Activated CD4-positive, alpha-beta T cell treated with anti-CD3 and anti-CD28 coated beads, Interleukin-2, amount 50 U/mL, for 1 hour (primary cell): Measurements from ENCODE around the gene NPIPB2.
"Not testable (repeated sequence)": the region's sequence is repeated elsewhere in the genome, so short reads cannot be mapped to it uniquely, and the experiment has no call there.

Experiments used
- DNase-seq: peaks from one replicate; pipeline ENCODE4 v3.0.0-alpha.2; 2020

Gene NPIPB2

DNA sequence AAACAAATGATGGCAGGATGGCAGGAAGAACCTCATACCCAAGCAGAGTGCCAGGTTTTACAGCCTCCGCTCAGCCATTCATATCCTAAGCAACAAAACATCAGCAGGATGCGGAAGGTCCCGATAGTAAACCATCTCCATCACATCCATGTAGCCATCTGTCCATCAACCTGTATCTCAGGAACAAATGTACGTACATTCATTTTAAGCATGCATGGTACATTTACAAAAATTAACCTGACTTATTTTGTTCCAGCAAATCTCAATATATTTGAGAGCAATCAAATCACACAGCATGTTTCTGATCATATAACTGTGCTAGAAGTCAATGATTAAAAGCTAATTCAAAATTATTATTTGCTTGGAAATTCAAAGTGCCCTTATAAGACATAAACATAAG is at the start of gene NPIPB2:
TSS of gene NPIPB2 (minus strand) at position 101 of the 400 bp plus-strand sequence. CDS start at position 101, 0 bp downstream.
- not testable (repeated sequence) for DNase-seq

DNA sequence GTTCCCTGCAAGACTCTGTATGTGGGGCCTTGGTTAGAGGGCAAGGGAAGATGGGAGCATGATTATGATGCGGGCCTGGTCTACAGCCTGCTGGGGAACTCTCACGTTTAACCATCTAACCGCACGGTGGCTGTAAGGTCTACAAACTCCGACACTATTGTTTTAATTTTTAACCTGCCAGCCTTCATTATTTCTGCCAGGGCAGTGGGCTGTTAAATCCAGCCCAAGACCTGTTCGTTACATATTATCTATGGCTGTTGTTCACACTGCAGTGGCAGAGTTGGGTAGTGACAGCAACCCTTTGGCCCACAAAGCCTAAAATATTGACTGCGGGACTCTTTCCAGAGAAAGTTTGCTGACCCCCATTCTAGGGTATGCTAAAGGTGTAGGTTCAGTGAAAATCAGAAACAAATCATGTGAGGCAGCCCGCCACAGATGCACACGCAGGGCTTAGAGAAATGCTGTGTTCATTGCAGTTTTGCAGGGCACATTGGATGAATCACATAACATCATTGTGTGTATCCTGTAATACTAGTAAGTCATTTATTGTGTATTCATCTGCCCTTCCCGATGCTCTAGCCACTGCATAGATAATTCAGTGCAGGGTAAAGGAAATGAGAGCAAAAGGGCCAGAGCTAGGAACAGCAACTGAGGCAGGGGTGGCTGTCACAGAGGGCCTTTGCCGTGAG is 49.0 kb upstream of the NPIPB2 start:
- no peak for DNase-seq

DNA sequence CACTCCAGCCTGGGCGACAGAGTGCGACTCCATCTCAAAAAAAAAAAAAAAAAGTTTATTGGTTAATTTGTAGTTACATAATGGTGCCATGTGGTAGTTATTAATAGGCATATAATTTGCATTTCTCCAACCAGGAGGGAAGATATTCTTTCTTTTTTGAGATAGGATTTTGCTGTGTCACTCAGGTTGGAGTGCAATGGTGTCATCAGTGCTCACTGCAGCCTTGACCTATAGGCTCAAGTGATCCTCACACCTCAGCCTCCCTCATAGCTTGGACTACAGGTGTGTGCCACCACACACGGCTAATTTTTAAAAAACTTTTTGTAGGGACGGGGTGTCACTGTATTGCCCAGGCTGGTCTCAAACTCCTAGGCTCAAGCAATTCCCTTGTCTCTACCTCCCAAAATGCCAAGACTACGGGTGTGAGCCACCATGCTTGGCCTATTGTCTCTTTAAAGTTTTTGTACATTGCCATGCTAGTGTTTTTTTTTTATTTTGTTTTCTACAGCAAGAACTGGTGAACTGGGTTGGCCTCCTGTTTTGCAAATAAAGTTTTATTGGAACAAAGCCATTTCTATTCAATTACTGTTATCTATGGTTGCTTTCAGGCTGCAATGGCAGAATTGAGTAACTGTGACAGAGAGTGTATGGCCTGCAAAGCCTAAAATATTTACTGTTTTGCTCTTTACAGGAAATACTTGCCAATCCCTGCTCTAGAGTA is 46.6 kb upstream of the NPIPB2 start:
- DNase-seq, result no peak

DNA sequence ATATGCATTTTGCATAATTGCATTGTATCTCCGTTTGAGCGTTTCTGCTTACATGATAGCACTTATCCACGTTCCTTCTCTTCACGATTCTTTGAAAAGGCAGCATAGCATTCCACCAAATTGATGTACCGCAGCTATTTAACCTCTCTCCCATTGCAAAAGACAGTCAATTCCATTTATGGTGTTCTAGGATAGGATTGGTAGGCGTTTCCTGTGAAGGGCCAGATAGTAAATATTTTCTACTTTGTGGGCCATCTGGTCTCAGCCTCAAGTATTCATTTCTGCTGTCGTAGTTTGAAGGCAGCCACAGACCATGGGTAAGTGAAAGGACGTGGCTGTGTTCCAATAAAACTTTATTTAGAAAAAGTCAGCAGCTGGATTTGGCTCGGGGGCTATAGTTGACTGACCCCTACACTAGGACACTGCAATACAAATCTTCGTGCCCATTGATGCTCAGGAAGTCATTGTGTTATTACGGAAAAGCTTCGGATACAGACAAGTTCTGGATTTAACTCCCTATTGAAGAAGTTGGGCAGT is 44.7 kb upstream of the NPIPB2 start:
- DNase-seq, result no peak

DNA sequence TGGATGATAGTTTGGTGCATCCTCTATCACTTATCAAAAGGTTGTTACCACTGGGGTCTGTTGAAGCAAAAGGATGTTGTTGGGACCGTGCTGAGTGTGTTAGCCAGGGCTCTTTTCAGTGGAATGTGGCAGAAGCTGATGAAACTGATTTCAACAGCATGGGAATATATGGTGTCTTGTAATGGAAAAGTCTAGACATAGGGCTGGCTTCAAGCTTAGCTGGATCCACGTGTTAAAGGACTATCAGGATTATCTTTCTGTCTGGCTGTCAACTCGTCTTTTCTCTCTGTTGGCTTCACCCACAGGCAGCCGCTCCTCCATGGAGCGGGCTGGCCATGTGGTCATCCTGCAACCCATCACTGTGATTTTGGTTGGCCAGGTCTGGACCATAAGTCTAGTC is 43.4 kb upstream of the NPIPB2 start:
- DNase-seq, result no peak

DNA sequence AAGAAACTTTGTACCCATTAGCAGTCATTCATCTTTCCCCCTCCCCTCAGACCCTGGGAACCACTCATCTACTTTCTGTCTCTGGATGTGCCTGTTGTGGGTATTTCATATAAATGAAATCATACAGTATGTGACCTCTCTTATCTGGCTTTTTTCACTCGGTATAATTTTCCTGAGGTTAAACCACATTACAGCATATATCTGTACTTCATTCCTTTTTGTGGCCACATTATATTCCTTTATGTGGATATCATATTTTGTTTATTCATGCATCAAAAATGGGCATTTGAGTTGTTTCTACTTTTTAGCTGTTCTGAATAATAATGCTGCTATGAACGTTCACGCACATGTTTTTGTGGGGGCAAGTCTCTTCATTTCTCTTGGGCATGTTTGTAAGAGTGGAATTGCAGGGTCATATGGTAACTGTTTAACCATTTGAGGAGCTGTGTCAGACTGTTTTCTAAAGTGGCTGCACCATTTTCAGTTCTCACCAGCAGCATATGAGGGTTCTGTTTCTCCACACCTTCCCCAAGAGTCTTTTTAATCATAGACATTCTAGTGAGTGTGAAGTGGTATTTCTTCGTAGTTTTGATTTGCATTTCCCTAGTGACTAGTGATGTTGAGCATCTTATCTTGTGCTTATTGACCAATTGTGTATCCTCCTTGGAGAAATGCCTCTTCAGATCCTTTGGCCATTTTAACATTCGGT is 38.4 kb upstream of the NPIPB2 start:
- DNase-seq, result no peak

DNA sequence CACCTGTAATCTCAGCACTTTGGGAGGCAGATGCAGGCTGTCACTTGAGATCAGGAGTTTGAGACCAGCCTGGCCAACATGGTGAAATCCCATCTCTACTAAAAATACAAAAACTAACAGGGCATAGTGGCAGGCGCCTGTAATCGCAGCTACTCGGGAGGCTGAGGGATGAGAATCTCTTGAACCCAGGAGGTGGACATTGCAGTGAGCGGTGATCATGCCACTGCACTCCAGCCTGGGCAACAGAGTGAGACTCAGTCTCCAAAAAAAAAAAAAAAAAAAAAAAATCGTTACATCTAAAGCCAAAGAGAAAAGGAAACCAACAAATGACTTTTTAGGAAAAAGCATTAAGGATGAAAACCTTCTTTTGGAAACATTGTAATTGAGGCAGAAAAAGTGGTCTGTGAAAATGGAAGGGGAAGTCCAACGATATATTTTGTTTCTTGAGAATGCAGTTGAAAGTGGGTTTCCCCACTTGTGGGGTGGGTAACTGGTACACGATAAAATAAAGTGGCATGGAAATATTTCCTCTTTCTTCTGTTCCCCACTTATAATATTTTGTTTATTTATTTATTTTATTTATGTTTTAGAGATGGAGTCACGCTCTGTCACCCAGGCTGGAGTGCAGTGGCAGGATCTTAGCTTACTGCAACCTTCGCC is 37.3 kb upstream of the NPIPB2 start:
- no peak for DNase-seq

DNA sequence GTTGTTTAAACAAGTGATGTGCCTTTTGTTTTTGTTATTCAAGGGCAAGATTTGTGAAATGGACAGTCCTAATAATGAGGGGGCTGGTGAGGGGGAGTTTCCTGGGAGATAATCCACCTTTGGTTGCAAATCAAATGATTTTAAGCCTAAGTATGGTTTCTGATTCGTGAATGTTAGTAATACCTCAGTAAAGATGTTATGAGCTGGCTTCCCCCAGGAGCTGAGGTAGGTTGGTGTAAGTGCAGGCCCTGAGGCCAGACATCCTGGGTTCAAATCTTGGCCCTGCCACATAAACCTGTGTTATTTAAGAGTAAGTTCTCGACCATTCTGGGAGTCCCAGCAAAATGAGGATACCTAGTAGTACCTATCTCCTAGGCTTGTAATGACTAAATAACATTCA is 36.2 kb upstream of the NPIPB2 start:
- DNase-seq, result no peak

DNA sequence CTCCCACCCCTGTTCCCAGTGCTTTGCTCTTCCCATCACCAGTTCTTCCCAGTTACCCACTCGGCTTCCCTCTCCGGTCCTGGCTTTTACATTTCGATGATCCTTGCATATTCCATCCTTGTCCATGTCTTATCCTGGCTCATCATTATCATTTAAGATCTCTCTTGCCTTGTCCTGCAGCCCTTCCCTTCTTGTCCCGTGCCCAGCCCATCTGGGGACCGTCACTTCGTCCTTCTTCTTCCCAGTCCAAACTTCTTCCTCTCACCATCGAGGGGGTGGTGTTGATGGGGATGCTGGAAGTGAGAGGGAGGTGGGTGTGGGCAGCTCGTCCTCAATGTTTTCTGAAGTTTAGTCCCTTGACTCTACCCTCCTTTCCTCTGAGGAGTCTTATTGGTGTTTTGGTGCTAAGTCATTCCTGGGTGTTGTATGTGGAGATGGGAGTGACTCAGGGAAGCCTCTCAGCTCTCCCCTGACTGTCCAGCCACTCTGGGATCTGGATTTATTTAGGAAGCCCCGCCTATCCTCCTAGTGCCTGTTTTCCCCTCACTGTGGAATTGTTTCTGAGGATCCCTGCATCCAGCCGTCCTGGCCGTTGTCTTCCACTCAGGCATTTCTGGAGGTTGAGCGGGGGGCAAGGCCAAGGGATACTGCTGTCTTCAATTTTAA is 35.7 kb upstream of the NPIPB2 start:
- no peak for DNase-seq

DNA sequence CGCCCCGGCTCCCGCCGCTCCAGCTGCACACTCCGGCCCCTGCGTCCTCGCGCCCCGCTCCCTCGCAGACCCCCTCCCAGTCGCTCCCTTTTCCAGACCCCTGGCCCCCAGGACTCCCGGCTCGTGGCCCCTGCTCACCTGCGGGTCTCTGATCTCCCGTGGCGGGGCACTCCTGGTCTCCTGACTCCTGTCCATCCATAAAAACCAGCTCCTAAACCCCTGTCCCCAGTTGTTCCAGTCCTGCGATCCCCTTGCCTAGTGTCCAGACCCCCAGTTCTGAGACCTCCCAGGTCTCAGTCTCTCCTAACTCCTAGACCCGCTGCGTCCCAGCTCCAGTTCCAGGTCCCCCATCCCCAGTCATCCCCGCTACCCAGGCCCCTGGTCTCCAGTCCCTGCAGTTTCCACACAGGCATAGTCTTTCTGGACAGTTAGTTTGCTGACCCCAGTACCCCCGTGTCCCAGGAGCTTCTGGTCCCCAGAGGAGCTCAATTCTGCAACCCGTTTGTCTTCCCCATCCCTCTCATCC is 35.1 kb upstream of the NPIPB2 start:
- no peak for DNase-seq

DNA sequence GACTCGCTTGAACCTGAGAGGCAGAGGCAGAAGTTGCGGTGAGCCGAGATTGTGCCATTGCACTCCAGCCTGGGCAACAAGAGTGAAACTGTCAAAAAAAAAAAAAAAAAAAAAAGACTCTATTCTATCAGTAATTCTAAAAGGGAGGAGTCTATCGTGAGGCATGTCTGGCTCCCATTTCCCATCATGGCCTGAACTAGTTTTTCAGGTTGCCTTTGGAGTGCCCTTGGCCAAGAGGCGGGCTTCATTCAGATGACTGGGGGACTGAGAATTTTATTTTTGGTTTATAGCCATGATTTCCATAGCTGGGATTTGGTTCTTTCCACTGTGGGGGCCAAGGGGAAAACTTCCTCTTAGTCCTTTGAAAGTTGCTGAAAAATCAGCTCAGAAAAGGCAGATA is 31.2 kb upstream of the NPIPB2 start:
- DNase-seq, result no peak

DNA sequence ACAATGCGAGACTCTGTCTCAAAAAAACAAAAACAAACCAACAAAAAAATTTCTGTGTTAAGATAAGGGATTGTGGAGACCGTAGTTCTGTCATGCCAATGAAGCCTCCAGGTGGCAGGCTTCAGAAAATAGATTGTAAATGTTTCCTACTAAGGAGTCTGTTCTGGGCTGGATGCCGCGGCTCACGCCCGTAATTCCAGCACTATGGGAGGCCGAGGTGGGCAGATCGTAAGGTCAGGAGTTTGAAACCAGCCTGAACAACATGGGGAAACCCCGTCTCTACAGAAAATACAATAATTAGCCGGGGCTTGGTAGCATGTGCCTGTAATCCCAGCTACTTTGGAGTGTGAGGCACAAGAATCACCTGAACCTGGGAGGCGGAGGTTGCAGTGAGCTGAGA is 30.3 kb upstream of the NPIPB2 start:
- no peak for DNase-seq

DNA sequence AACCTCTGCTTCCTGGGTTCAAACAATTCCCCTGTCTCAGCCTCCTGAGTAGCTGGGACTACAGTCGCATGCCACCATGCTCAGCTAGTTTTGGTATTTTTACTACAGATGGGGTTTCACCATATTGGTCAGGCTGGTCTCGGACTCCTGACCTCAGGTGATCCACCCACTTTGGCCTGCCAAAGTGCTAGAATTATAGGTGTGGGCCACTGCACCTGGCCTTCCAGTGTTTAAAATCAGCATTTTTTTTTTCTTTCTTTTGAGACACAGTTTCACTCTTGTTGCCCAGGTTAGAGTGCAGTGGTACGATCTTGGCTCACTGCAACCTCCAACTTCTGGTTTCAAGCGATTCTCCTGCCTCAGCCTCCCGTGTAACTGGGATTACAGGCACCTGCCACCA is 28.4 kb upstream of the NPIPB2 start:
- not testable (repeated sequence) for DNase-seq

DNA sequence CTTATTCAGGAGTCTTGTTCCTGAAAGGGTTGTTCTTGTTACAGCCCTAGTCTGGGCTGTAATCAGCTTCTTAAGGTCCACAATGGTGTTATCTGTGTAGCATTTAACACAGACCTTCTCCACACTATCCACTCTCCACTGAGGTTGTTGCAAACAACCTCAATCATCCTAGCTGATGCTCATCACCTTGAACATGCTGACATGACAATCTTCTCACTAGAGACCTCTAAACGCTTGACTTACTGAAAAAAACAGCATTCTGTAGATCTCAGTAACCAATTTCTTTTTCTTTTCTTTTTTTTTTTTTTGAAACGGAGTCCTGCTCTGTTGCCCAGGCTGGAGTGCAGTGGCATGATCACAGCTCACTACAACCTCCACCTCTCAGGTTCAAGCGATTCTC is 26.7 kb upstream of the NPIPB2 start:
- no peak for DNase-seq

DNA sequence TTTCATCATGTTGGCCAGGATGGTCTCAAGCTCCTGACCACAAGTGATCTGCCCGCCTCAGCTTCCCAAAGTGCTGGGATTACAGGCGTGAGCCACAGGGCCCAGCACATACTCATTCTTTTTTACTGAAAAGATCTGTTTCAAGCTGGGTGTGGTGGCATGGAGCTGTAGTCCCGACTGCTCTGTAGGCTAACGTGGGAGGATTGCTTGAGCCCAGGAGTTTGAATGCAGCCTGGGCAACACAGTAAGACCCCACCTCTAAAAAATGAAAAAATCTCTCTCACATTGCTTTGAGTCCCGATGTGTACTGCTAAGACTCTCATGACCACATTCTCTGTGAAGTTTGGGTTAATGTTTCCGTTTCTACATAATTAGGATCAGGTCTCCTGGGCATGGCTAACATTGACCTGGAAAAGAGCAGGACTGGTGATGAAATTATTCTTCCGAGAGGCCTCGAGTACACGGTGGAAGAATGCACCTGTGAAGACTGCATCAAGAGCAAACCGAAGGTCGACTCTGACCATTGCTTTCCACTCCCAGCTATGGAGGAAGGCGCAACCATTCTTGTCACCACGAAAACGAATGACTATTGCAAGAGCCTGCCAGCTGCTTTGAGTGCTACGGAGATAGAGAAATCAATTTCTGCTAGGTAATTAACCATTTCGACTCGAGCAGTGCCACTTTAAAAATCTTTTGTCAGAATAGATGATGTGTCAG is 25.5 kb upstream of the NPIPB2 start:
- no peak for DNase-seq

DNA sequence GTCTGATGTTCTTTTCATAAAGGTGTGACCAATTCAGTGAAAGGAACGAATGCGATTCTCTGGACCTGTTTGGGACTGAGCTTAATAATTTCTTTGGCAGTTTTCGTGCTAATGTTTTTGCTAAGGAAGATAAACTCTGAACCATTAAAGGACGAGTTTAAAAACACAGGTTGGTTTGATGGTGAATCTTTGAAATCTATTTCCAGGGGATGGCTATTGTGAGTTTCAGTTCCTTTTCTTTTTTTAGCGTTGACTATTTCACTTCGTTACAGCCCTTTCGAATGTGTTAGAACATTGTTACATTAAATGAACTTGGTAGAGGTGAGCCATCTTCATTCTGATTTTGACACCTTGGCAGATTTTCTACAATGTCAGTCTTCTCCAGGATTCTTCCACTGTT is 24.3 kb upstream of the NPIPB2 start:
- no peak for DNase-seq

DNA sequence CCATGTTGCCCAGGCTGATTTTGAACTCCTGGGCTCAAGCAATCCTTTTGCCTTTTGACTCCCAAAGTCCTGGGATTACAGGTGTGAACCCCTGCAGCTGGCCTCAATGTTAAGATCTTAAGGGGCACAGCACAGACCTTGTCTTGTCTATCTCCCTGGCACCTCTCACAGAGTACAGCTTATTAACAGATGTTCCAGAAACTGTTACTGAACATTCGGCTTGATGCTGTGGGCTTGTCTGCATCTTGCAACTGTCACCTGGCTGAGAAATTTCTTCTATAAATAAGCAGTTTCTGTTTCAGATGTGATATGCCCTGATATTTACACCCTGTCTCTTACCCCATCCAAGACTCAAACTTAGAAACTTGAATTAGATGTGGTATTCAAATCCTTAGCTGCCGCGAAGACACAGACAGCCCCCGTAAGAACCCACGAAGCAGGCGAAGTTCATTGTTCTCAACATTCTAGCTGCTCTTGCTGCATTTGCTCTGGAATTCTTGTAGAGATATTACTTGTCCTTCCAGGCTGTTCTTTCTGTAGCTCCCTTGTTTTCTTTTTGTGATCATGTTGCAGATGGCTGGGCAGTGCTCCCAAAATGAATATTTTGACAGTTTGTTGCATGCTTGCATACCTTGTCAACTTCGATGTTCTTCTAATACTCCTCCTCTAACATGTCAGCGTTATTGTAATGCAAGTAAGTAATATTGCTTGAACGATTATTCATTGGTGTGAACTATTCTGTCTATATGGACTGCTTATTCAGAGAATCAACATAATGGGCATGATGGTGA is 23.1 kb upstream of the NPIPB2 start, which contains the start of gene TNFRSF17:
TSS of gene TNFRSF17 (plus strand) at position 450 of the 791 bp plus-strand sequence. CDS start at position 565, 115 bp downstream.
- DNase-seq, result no peak

DNA sequence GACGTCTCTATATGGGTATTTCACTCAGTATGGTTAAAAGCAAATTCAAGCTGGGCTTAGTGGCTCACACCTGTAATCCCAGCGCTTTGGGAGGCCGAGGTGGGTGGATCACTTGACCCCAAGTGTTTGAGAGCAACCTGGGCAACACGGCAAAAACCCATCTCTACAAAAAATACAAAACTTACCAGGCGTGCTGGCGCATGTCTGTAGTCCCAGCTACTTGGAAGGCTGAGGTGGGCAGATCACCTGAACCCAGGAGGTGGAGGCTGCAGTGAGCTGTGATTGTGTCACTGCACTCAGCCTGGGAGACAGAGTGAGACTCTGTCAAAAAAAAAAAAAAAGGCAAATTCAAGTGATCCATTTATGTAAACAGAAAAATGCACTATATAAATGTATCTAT is 21.9 kb upstream of the NPIPB2 start:
- no peak for DNase-seq

DNA sequence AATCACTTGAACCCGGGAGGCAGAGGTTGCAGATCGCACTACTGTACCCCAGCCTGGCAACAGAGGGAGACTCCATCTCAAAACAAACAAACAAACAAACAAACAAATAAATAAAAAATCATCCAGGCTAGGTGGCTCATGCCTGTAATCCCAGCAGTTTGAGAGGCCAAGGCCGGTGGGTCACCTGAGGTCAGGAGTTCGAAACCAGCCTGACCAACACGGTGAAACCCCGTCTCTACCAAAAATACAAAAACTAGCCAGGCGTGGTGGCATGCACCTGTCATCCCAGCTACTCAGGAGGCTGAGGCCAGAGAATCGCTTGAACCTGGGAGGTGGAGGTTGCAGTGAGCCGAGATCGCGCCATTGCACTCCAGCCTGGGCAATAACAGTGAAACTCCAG is 21.1 kb upstream of the NPIPB2 start:
- not testable (repeated sequence) for DNase-seq

DNA sequence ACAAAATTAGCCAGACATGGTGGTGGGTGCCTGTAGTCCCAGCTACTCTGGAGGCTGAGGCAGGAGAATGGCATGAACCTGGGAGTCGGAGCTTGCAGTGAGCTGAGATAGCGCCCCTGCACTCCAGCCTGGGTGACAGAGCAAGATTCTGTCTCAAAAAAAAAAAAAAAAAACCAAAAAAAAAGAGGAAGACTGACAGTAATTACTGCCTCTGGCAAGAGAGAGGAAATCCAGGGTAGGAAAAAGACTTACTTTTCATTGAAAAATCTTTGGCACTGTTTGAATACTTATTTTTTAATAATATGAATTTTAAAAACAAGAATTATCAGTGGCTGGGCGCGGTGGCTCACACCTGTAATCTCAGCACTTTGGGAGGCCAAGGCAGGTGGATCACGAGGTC is 20.6 kb upstream of the NPIPB2 start:
- DNase-seq, result not testable (repeated sequence)
